Gastrocnemius medialis (tissue), 4 donors: ENCODE data around the gene LONP2. TPM values are rescaled to one million over a fixed set of nuclear protein-coding genes. Genes with fewer than 3 reads are reported as not detected.
"Not testable (repeated sequence)": the region's sequence is repeated elsewhere in the genome, so short reads cannot be mapped to it uniquely, and the experiment has no call there.

Experiments
- ATAC-seq, 2 donors: fragments of 150-250 bp; one replicate each; pipeline ENCODE4 v1.9.1; 2016
- DNase-seq, 2 donors: peaks; one replicate each; pipeline ENCODE4 v3.0.0-alpha.2; 2019
- H3K27ac ChIP-seq, 4 donors: fragments of 200-600 bp; sonication (generic); 1 replicate in 1 of 4; 2 replicates in 3 of 4; pipeline ENCODE4 v1.5.1; 2016 to 2018; ENCODE audit warnings: mild to moderate bottlenecking in 2 of 4, moderate library complexity in 1 of 4
- H3K27me3 ChIP-seq, 3 donors: fragments of 200-600 bp; sonication (generic) in 2 of 3; 1 replicate in 1 of 3; 2 replicates in 2 of 3; pipeline versions ENCODE4 v1.5.1 to v1.6.0; 2016 to 2019; ENCODE audit warnings: mild to moderate bottlenecking in 1 of 3, moderate library complexity in 1 of 3
- H3K36me3 ChIP-seq, 2 donors: fragments of 200-600 bp; sonication (generic) in 1 of 2; one replicate each; pipeline ENCODE4 v1.5.1; 2017 to 2018
- H3K4me1 ChIP-seq, 2 donors: fragments of 200-600 bp; sonication (generic) in 1 of 2; one replicate each; pipeline ENCODE4 v1.5.1; 2016 to 2017; ENCODE audit warnings: mild to moderate bottlenecking in 2 of 2
- H3K4me3 ChIP-seq, 4 donors: fragments of 200-600 bp; sonication (generic) in 3 of 4; 1 replicate in 1 of 4; 2 replicates in 3 of 4; pipeline ENCODE4 v1.5.1; 2016 to 2019; ENCODE audit warnings: mild to moderate bottlenecking in 2 of 4
- H3K9me3 ChIP-seq, 3 donors: fragments of 200-600 bp; sonication (generic) in 2 of 3; 1 replicate in 1 of 3; 2 replicates in 2 of 3; pipeline ENCODE4 v1.5.1; 2016 to 2019
- CTCF ChIP-seq, 5 experiments: fragments of 450-650 bp in 3 of 5; fragments of 200-600 bp in 2 of 5; sonication (generic) in 2 of 5; IDR thresholded peaks in 4 of 5; conservative IDR thresholded peaks in 1 of 5; 1 replicate in 4 of 5; 2 replicates in 1 of 5; pipeline ENCODE4 v1.5.1; 2016 to 2019; ENCODE audit warnings: antibody characterized with exemption in 5 of 5, mild to moderate bottlenecking in 3 of 5, moderate library complexity in 3 of 5
- POLR2A ChIP-seq, 2 donors: fragments of 450-650 bp; IDR thresholded peaks; one replicate each; pipeline ENCODE4 v1.6.1; 2017; ENCODE audit warnings: antibody characterized with exemption in 2 of 2, mild to moderate bottlenecking in 2 of 2, moderate library complexity in 2 of 2
- in situ Hi-C, 4 donors: fragments of 200-750 bp; cut with MboI; loops; one replicate each; pipeline versions ENCODE4 v1.15.0 to v1.8.0; 2017; ENCODE audit warnings: low sequenced_read_pairs in 4 of 4
- intact Hi-C: fragments of 100-400 bp; cut with DNase I; formaldehyde crosslinking; loops from one replicate; pipeline ENCODE4 v1.15.1; 2023; ENCODE audit warnings: low total_unique reads
- total RNA-seq, 4 donors: library from RNA; depleted of rRNA; stranded (reverse); fragments of >200 nt; gene quantifications; one replicate each; pipeline versions ENCODE4 v1.1.0 to v1.2.3, GENCODE V29; 2016

The LONP2 gene
- total RNA-seq, 4 donors from 2014 or later = 33.8 to 45.2 (median 42.4) TPM

- DNase-seq = no peak
- TF ChIP-seq CTCF (IDR thresholded peaks at IDR 0.05 in 4 of 5, conservative IDR thresholded peaks at IDR 0.05 in 1 of 5) = no peak
- TF ChIP-seq POLR2A (IDR thresholded peaks at IDR 0.05) = no peak
- no peak overlapping the region for H3K27ac ChIP-seq
- intact Hi-C loops (no loop called here), in situ Hi-C loops (no loop called here)
- peaks cover 0 to 38% of the 10 kb centered on the region in 2 donors for H3K36me3 ChIP-seq
- H3K9me3 ChIP-seq = no peaks in the 10 kb centered on the region
- no peak for ATAC-seq
- no peaks in the 10 kb centered on the region for H3K27me3 ChIP-seq
- H3K4me3 ChIP-seq = no peak overlapping the region
- peaks cover 0 to 7% of the 10 kb centered on the region in 2 donors for H3K4me1 ChIP-seq
These were observed 56.3 kb downstream of the LONP2 start for GRCh38 chr16:48300391-48300856.

GRCh38 chr16:48308535-48308934 lies 64.4 kb downstream of the LONP2 start:
- ATAC-seq = no peak
- in situ Hi-C loops = no loop called here
- intact Hi-C loops = no loop called here
- no peak overlapping the region for H3K4me3 ChIP-seq
- DNase-seq = no peak
- peaks cover 2 to 63% of the 10 kb centered on the region in 2 donors for H3K36me3 ChIP-seq
- no peak overlapping the region for H3K27ac ChIP-seq
- no peak for TF ChIP-seq CTCF (IDR thresholded peaks at IDR 0.05 in 4 of 5, conservative IDR thresholded peaks at IDR 0.05 in 1 of 5)
- TF ChIP-seq POLR2A (IDR thresholded peaks at IDR 0.05) = no peak
- H3K27me3 ChIP-seq = no peaks in the 10 kb centered on the region
- H3K9me3 ChIP-seq = peaks cover 0 to 15% (median 0%) of the 10 kb centered on the region in 3 donors
- no peaks in the 10 kb centered on the region for H3K4me1 ChIP-seq

GRCh38 chr16:48310908-48311641 lies 67.0 kb downstream of the LONP2 start:
- no peak for TF ChIP-seq CTCF (IDR thresholded peaks at IDR 0.05 in 4 of 5, conservative IDR thresholded peaks at IDR 0.05 in 1 of 5)
- TF ChIP-seq POLR2A (IDR thresholded peaks at IDR 0.05) = no peak
- ATAC-seq (no peak), DNase-seq (no peak)
- intact Hi-C loops (no loop called here), in situ Hi-C loops (no loop called here)
- peak overlapping the region in 1 of 4 donors; percentile 4 for H3K4me3 ChIP-seq
- H3K9me3 ChIP-seq = peaks cover 0 to 15% (median 0%) of the 10 kb centered on the region in 3 donors
- H3K4me1 ChIP-seq = no peaks in the 10 kb centered on the region
- peaks cover 2 to 57% of the 10 kb centered on the region in 2 donors for H3K36me3 ChIP-seq
- H3K27me3 ChIP-seq = no peaks in the 10 kb centered on the region
- no peak overlapping the region for H3K27ac ChIP-seq

GRCh38 chr16:48313905-48314304 lies 69.8 kb downstream of the LONP2 start:
- peaks cover 0 to 15% (median 0%) of the 10 kb centered on the region in 3 donors for H3K9me3 ChIP-seq

GRCh38 chr16:48317026-48317425 lies 72.9 kb downstream of the LONP2 start:
- intact Hi-C loops = no loop called here
- H3K27me3 ChIP-seq = no peaks in the 10 kb centered on the region
- H3K36me3 ChIP-seq = peaks cover 0 to 7% of the 10 kb centered on the region in 2 donors
- in situ Hi-C loops = no loop called here
- TF ChIP-seq CTCF (IDR thresholded peaks at IDR 0.05 in 4 of 5, conservative IDR thresholded peaks at IDR 0.05 in 1 of 5) (no peak), POLR2A (IDR thresholded peaks at IDR 0.05) (no peak)
- peaks cover 7 to 22% of the 10 kb centered on the region in 2 donors for H3K4me1 ChIP-seq
- H3K9me3 ChIP-seq = peaks cover 0 to 2% (median 0%) of the 10 kb centered on the region in 3 donors
- H3K4me3 ChIP-seq = no peak overlapping the region
- no peak overlapping the region for H3K27ac ChIP-seq
- DNase-seq = no peak
- ATAC-seq = no peak

More at GRCh38 chr16:48313905-48314304, 69.8 kb downstream of the LONP2 start:
- intact Hi-C loops, ATAC-seq, H3K4me3 ChIP-seq, H3K27me3 ChIP-seq, in situ Hi-C loops, H3K27ac ChIP-seq, DNase-seq: not testable (repeated sequence)
- H3K4me1 ChIP-seq = peaks cover 5 to 11% of the 10 kb centered on the region in 2 donors
- H3K36me3 ChIP-seq = peaks cover 0 to 37% of the 10 kb centered on the region in 2 donors
